ENCODE results near the gene PSPN. TPM values are rescaled to one million over a fixed set of nuclear protein-coding genes. Genes with fewer than 3 reads are reported as not detected.

Gene PSPN, protein sequence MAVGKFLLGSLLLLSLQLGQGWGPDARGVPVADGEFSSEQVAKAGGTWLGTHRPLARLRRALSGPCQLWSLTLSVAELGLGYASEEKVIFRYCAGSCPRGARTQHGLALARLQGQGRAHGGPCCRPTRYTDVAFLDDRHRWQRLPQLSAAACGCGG
- 0.33 and 0.87 TPM in 2 replicates for total RNA-seq

DNA sequence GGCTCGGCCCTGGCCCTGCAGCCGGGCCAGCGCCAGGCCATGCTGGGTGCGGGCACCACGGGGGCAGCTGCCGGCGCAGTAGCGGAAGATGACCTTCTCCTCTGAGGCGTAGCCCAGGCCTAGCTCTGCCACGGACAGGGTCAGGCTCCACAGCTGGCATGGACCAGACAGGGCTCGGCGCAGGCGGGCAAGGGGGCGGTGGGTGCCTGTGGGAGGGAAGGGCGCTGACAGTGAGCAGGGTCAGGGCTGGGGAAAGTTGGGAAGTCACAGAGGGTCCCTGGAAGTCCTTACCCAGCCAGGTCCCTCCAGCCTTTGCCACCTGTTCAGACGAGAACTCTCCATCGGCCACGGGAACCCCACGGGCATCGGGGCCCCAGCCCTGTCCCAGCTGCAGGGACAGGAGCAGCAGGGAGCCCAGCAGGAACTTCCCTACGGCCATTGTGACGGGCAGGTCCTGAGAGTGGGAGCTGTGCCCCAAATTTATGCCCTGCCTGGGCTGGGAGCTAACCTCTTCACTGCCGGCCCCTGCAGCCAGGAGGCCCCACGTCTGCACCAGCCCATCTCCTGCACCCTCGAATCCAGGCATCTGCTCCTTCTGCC, at the start of gene PSPN:
Gene PSPN, minus strand, starts transcription at position 523 of the 600 bp plus-strand sequence. Its CDS starts 84 bp downstream, at position 439.

DNA sequence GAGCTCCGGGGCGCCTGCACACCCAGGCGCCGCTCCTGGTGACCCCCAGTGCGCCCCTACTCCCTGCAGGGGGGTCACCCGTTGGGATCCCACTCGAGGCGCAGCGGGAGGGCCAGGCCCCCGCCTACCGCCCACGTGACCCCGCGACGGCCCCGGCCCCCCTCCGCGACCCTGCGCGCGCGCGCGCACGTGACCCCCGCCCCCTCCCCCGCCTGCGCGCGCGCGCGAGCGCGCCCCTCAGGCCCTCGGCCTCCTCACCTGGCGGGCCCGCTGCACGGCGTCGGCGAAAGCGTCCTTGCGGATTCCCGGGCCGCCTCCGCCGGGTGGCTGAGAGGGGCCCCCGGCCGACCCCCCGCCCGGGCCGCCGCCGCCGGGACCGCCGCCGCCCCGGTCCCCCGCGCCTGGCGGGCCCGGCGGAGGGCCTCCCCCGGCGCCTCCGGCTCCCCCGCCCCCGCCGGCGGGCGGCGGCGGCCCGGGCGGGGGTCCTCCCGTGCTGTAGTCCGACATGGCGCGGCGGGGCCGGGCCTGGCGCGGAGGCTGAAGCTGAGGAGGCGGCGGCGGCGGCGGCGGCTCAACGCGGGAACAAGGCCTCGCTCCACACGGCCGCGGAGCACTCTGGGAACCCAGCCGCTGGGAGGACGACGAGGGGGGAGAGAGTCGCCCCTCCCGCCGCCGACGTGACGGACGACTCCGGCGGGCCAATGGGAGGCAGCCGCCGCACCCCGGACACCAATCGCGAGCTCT, 48.6 kb upstream of the PSPN start, which contains the start of gene KHSRP:
Gene KHSRP, minus strand, starts transcription at position 617 of the 744 bp plus-strand sequence. Its CDS starts 110 bp downstream, at position 507.

DNA sequence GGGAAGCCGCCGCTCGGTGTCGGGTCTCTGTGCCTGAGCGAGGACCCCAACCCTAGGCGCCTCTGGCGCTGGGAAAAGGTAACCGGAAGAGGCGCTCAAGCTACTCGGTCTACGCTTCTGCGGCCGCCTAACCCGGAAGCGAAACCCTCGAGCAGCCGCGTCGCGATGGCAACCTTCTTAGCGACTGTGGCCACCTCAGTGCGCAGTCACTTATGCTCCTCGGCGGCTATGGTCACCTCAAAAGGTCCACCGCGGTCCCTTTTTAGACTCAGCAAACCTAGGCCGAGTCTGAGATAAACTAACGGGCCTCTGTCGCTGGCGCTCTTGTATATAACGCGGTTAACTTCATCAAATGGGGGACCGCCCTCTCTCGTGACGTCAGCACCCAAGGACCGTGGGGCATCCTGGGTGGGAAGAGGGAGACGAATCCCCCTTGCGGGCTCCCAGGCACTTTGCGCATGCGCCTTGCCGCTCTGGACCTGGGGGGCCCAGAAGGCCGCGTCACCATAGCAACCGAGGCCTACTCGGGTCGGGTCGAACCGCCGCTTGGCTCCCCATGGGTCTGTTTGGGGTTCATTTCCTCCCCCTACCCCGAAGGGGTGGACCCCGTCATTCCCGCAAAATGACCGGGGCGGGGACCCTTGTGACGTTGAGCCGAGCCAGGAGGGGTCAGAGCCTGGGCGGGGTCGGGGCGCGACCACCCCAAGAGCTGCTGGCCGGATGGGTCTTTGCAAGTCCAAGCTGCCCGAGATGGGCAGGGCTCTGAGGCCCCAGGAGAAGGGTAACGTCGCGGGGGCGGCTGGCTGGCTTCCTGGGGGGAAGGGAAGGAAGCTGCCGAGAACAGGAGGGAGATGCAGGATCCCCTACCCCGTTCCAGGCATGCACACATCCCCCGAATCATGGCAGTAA, 17.6 kb upstream of the PSPN start, which contains the start of gene GTF2F1:
Gene GTF2F1, minus strand, starts transcription at position 91 of the 909 bp plus-strand sequence. CDS start 169 bp downstream, outside the sequence.

DNA sequence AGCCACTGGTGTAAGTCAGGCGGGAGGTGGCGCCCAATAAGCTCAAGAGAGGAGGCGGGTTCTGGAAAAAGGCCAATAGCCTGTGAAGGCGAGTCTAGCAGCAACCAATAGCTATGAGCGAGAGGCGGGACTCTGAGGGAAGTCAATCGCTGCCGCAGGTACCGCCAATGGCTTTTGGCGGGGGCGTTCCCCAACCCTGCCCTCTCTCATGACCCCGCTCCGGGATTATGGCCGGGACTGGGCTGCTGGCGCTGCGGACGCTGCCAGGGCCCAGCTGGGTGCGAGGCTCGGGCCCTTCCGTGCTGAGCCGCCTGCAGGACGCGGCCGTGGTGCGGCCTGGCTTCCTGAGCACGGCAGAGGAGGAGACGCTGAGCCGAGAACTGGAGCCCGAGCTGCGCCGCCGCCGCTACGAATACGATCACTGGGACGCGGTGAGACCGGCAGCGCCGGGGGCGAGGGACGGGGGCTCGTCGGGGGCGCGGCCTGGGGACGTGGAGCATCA, 3.1 kb downstream of the PSPN start, which contains the start of gene ALKBH7:
Gene ALKBH7, plus strand, starts transcription at position 201 of the 502 bp plus-strand sequence. Its CDS starts 27 bp downstream, at position 228.

DNA sequence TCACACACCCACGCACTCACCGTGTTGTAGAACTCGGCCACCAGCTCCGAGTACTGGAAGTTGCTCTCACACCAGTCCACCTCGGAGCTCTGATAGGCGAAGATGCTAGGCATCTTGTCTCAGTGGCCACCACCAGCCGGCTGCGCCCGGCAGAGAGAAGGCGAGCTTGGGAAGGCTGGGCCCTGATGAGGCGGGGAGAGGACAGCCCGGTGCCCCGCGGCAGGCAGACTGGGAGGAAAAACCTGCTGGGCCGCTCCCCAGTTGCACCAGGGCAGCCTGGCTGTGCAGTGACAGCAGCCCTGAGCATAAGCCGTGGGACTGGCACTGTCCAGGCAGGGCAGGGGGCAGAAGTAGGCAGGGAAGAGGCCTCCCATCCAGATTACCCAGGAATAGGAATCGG, 42.3 kb downstream of the PSPN start, which contains the start of gene ACER1:
Gene ACER1, minus strand, starts transcription at position 174 of the 400 bp plus-strand sequence. Its CDS starts 61 bp downstream, at position 113.

Other genes starting within 250 kb of the PSPN start
- not detected in 2 replicates for gene ACSBG2, start 240.3 kb downstream of the PSPN start, total RNA-seq
- 5.2 and 6.5 TPM in 2 replicates for gene MLLT1, start 96.0 kb downstream of the PSPN start, total RNA-seq
- gene ACER1, start 42.3 kb downstream of the PSPN start, total RNA-seq = not detected in 2 replicates
- 53.1 and 69.3 TPM in 2 replicates for gene CLPP, start 14.4 kb downstream of the PSPN start, total RNA-seq
- gene ALKBH7, start 3.1 kb downstream of the PSPN start, total RNA-seq = 27.4 and 27.7 TPM in 2 replicates
- 56.7 and 57.9 TPM in 2 replicates for gene GTF2F1, start 17.2 kb upstream of the PSPN start, total RNA-seq
- 94.7 and 125 TPM in 2 replicates for gene KHSRP, start 48.9 kb upstream of the PSPN start, total RNA-seq
- gene SLC25A41, start 57.8 kb upstream of the PSPN start, total RNA-seq = 0.11 TPM in 1 of 2 replicates, not detected in the other
- gene SLC25A23, start 83.9 kb upstream of the PSPN start, total RNA-seq = 11.7 and 29.0 TPM in 2 replicates
- 0.12 TPM in 1 of 2 replicates, not detected in the other for gene CRB3, start 88.3 kb upstream of the PSPN start, total RNA-seq
- gene DENND1C, start 105.9 kb upstream of the PSPN start, total RNA-seq = not detected in 2 replicates
- gene TUBB4A, start 126.4 kb upstream of the PSPN start, total RNA-seq = not detected in 2 replicates
- gene TNFSF9, start 155.1 kb upstream of the PSPN start, total RNA-seq = 0.11 TPM in 1 of 2 replicates, not detected in the other
- gene CD70, start 215.2 kb upstream of the PSPN start, total RNA-seq = not detected in 2 replicates